GM13976 (cell line): ENCODE measurements around the gene C19orf53.

Experiments
- DNase-seq: peaks from one replicate; pipeline ENCODE4 v3.0.0; 2012; ENCODE audit warnings: low spot score
- CTCF ChIP-seq: IDR thresholded peaks from 2 replicates; pipeline ENCODE4 v1.5.1; 2012; ENCODE audit warnings: borderline replicate concordance, mild to moderate bottlenecking; ENCODE audit not compliant: insufficient read depth; ENCODE audit errors: extremely low read depth, missing control alignments, control extremely low read depth
- in situ Hi-C: fragments of 300-500 bp; cut with MboI; formaldehyde crosslinking; loops from one replicate; pipeline ENCODE4 v1.12.0; 2022; ENCODE audit warnings: low sequenced_read_pairs, mixed read lengths, inconsistent platforms; ENCODE audit not compliant: unreplicated experiment

C19orf53 gene

GRCh38 chr19:13734751-13735150 is 39.5 kb upstream of the C19orf53 start:
- DNase-seq = no peak
- in situ Hi-C loops = no loop called here
- TF ChIP-seq CTCF = no peak

GRCh38 chr19:13738073-13738472 is 36.2 kb upstream of the C19orf53 start:
- no peak for TF ChIP-seq CTCF
- in situ Hi-C loops = no loop called here
- no peak for DNase-seq

- no peak for DNase-seq
- in situ Hi-C loops = no loop called here
- TF ChIP-seq CTCF = no peak
Observed at GRCh38 chr19:13741893-13742292, 32.4 kb upstream of the C19orf53 start.

- no peak for DNase-seq
- in situ Hi-C loops = no loop called here
- TF ChIP-seq CTCF = no peak
Observed at GRCh38 chr19:13742756-13743155, 31.5 kb upstream of the C19orf53 start.

- in situ Hi-C loops = no loop called here
- DNase-seq = no peak
- TF ChIP-seq CTCF = no peak
Observed at GRCh38 chr19:13744174-13744573, 30.1 kb upstream of the C19orf53 start.

GRCh38 chr19:13747098-13747453 is 27.2 kb upstream of the C19orf53 start:
- in situ Hi-C loops = no loop called here
- TF ChIP-seq CTCF = no peak
- no peak for DNase-seq
